GM13976 (cell line): Measurements from ENCODE around the gene NIPA2.
"Not testable (repeated sequence)": the region's sequence is repeated elsewhere in the genome, so short reads cannot be mapped to it uniquely, and the experiment has no call there.

Experiments used
- DNase-seq: peaks from one replicate; pipeline ENCODE4 v3.0.0; 2012; ENCODE audit warnings: low spot score
- in situ Hi-C: fragments of 300-500 bp; cut with MboI; formaldehyde crosslinking; loops from one replicate; pipeline ENCODE4 v1.12.0; 2022; ENCODE audit warnings: low sequenced_read_pairs, mixed read lengths, inconsistent platforms; ENCODE audit not compliant: unreplicated experiment
- TF ChIP-seq, protein P1 (sequence below): IDR thresholded peaks from 2 replicates; pipeline ENCODE4 v1.5.1; 2012; ENCODE audit warnings: borderline replicate concordance, mild to moderate bottlenecking; ENCODE audit not compliant: insufficient read depth; ENCODE audit errors: extremely low read depth, missing control alignments, control extremely low read depth

NIPA2 gene

DNA sequence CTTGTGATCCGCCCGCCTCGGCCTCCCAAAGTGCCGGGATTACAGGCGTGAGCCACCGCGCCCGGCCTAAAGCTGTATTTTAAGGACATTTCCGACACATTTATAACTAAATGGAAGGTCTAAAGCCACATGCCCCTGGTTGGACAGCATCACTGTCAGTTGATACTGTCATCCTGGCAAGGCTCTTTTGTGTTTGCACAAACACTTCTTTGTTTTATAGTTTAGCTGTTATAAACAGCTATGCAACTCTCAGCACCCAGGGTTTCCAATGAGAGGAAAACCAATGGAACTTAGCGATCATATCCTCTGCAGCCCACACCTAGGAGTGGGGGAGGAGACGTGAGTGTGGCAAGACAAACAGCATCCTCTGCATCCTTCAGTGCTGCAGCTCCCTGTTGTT, 32.3 kb upstream of the NIPA2 start:
- in situ Hi-C loops: no loop called here
- DNase-seq: no peak
- TF ChIP-seq, protein P1, sequence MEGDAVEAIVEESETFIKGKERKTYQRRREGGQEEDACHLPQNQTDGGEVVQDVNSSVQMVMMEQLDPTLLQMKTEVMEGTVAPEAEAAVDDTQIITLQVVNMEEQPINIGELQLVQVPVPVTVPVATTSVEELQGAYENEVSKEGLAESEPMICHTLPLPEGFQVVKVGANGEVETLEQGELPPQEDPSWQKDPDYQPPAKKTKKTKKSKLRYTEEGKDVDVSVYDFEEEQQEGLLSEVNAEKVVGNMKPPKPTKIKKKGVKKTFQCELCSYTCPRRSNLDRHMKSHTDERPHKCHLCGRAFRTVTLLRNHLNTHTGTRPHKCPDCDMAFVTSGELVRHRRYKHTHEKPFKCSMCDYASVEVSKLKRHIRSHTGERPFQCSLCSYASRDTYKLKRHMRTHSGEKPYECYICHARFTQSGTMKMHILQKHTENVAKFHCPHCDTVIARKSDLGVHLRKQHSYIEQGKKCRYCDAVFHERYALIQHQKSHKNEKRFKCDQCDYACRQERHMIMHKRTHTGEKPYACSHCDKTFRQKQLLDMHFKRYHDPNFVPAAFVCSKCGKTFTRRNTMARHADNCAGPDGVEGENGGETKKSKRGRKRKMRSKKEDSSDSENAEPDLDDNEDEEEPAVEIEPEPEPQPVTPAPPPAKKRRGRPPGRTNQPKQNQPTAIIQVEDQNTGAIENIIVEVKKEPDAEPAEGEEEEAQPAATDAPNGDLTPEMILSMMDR: no peak

DNA sequence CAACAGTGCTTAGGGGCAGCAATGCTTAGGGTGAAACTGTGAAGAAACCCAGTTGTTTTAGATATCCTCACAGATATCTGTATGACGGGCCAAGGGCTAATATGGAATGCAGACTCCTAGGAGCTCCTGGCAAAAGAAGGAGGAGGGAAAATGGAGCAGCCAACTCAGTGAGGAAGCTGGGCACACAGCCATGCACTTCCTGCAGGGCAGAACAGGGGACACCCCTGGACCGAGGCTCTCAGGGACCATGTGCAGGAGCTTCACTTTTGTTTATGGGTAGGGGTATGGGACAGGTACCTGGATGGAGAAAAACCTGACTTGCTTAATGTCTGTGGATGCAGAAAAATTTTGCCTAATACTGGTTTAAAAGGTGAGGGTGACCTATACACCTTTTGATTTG, 31.8 kb upstream of the NIPA2 start:
- in situ Hi-C loops: no loop called here
- TF ChIP-seq, protein P1: no peak
- no peak for DNase-seq

DNA sequence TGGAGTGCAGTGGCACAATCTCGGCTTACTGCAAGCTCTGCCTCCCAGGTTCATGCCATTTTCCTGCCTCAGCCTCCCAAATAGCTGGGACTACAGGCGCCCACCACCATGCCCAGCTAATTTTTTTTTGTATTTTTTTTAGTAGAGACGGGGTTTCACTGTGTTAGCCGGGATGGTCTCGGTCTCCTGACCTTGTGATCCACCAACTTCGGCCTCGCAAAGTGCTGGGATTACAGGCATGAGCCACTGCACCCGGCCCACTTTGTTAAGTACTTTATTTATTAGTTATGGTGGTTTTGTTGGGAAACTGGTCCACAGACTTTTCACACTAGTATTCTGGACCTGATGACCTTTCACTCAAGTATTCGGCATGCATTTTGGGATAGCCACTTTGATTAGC, 30.6 kb upstream of the NIPA2 start:
- in situ Hi-C loops: not testable (repeated sequence)

DNA sequence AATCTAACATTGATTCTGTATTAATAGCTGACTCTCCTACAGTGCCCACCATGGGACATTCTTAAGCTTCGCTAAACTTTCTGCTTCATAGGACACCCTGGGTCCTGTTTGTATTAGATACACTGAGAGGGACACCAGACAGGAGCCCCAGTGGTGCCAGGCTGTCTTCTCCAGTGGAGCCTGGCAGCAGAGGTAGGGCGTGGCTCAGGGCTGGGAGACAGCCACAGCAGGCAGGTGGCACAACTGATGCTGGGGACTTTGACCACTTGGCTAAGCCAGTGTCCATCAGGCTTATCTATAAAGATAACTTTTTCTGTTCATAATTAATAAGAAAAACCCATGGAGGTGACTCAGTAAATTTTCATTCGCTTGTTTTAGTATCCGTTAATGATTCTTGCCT, 30.2 kb upstream of the NIPA2 start:
- DNase-seq: no peak
- TF ChIP-seq, protein P1: no peak
- in situ Hi-C loops: no loop called here

More for the DNA sequence above, 30.6 kb upstream of the NIPA2 start:
- not testable (repeated sequence) for DNase-seq

DNA sequence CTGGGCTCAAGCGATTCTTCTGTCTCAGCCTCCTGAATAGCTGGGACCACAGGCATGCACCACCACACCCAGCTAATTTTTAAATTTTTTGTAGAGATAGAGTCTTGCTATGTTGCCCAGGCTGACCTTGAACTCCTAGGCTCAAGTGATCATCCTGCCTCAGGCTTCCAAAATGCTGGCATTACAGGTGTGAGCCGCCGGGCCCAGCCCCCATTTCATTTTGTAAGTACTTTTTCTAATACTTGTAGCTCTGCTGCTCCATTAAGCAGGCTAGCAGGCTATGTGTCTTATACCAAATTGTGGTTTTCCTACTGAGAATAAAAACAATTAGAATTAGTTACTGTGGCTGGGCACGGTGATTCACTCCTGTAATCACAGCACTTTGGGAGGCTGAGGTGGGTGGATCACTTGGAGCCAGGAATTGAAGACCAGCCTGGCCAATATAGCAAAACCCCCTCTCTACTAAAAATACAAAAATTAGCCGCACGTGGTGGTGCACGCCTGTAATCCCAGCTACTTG, 29.6 kb upstream of the NIPA2 start:
- no peak for DNase-seq
- in situ Hi-C loops: no loop called here

DNA sequence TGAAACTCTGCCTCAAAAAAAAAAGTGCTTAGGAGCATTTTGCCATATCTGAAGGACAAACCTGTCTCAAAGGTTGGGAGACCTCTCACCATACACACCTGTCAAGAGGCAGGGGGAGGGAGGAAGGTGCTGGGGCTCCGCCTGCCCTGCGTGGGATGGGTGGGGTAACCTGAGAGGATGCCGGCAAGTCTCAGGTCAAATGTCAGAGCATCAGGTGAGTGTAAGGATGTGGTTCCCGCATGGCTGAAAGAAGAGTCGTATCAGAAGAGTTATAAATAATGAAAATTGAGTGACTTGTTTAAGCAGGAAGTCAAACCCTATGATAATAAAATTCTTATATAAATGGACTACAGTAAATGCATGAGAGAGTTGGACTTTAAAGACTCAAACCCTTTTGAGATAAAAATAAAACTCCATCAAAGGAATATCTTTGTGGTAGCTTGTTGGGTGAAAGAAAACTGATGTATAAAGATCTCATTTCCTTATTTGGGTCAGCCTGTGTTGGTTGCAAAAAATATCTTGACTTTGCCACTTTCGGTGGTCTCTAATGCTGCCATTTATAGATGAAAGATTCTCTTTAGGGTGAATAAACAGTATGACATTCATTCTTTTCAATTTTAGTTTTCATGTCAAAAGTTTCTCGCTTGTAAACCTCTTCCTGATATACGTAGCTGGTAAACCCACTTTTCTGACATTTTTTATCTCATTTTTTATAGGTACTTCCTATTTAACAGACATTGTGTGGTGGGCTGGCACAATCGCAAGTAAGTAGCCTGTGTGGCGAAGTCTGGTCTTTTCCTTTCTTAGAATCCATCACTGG, 28.2 kb upstream of the NIPA2 start:
- in situ Hi-C loops: no loop called here
- peak; percentile 38 for DNase-seq
- TF ChIP-seq, protein P1: no peak

More for the DNA sequence above, 29.6 kb upstream of the NIPA2 start:
- TF ChIP-seq, protein P1: no peak

DNA sequence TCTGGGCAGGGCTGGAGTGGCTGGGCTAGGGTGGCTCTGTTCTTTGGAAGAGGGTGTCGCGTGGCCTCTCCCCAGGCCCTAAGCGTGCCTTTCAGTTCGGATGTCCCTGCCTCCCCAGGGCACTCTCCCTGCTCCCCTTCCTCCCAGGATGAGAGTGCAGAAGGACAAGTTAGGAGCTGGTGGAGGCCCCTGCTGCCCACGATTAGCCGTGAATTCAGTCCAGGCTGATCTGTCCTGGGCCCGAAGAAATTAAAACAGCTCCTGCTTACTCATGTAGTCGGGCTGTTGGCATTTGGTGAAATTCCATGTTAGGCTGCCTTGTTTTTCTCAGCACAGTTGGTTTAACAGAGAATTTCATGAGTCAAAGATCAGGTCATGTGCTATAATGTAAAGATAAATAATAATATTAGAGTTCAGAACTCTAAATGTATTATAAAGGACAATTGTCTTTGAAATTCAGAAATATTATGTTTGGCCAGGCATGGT, 27.6 kb upstream of the NIPA2 start:
- in situ Hi-C loops: no loop called here
- no peak for DNase-seq
- TF ChIP-seq, protein P1: no peak
